Measurements from ENCODE around the gene TGFB3. TPM values are rescaled to one million over a fixed set of nuclear protein-coding genes. Genes with fewer than 3 reads are reported as not detected.

The TGFB3 gene
- total and polyA plus RNA-seq, 2 experiments from 2014 or later, result 11.6 to 13.9 TPM

GRCh38 chr14:75977582-75977943, 4.2 kb downstream of the TGFB3 start:
- Histone ChIP-seq H3K27me3 (no peaks in the 10 kb centered on the region), H3K27ac (no peak overlapping the region), H3K4me3 (no peak overlapping the region), H3K36me3 (no peaks in the 10 kb centered on the region), H3K9me3 (ENCODE audit: low read depth) (no peaks in the 10 kb centered on the region), H3K4me1 (ENCODE audit: low read depth) (peaks cover 30% of the 10 kb centered on the region)
- DNase-seq (ENCODE audit: low read depth in 1 of 2, low spot score in 1 of 2), result no peak
- no peak for TF ChIP-seq CTCF (IDR thresholded peaks at IDR 0.05; ENCODE audit: low read depth, low read length)

DNA sequence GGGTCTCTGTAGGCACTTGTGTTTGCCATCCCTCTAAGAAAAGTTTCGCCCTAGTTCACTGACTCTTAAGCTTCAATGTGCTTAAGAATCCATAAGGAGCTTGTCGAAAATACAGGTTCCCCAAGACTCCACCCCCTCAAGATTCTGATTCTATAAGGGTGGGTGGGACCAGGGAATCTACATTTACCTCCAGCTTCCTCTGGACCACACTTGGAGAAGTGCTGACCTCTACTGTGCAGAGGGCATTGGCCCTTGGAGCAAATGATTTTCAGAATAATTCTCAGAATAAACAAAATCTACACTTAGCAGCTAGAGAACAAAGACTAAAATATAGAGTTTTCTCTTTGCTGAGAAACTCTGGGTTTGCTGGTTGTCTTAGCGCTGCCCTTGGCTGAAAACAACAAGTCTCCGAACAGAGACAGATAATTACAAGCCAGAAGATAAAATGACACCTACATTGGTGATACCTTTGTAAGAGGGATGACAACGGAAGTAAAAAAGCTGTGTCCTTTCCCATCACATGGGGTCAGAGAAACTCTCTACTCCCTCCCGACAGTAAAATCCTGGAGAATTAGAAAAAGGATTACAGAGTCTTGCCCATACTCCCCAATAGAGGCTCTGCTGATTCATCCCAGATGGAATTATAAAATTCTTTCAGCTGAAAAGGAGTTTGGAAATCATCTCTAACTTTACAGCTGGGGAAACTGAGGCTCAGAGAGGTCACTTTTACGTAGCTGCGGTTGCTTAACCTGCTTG, 4.8 kb downstream of the TGFB3 start:
- Histone ChIP-seq H3K4me3 (no peak overlapping the region), H3K27ac (no peak overlapping the region), H3K4me1 (ENCODE audit: low read depth) (peaks cover 36% of the 10 kb centered on the region), H3K36me3 (no peaks in the 10 kb centered on the region), H3K27me3 (no peaks in the 10 kb centered on the region), H3K9me3 (ENCODE audit: low read depth) (no peaks in the 10 kb centered on the region)
- TF ChIP-seq CTCF (IDR thresholded peaks at IDR 0.05; ENCODE audit: low read depth, low read length), result no peak
- no peak for DNase-seq (ENCODE audit: low read depth in 1 of 2, low spot score in 1 of 2)

DNA sequence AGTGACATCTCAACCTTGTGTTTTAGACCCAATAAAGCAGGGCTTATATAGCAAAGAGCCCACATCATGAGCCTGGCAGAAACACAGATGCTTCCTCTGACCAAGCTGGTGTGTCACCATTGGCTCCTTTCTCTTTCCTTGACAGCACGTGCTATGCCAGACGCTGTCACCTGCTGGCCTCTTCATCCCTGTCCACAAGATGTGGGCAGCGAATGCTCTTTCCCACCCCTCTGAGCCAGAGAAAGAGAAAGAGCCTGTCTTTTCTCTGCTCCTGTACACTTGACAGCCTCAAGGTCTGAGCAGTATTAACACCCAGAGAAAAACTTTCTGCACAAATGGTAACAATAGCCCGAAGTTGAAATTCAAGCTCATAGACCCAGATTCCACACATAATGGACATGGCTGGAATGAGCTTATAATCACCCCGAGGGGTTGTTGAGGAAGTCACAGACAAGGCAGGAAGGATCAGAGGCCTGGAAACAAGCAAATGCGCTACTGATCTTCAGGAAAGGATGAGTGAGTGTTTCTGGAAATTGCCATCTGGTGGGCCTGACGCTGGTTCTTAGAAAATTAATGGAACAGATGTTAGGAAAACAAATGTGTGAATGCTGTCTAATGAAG, 8.9 kb downstream of the TGFB3 start:
- DNase-seq (ENCODE audit: low read depth in 1 of 2, low spot score in 1 of 2), result peak in 1 of 2 donors; percentile 44
- peaks cover 16% of the 10 kb centered on the region for H3K4me1 ChIP-seq (ENCODE audit: low read depth)
- no peaks in the 10 kb centered on the region for H3K27me3 ChIP-seq
- peak overlapping the region; percentile 57 for H3K27ac ChIP-seq
- H3K4me3 ChIP-seq, result no peak overlapping the region
- no peaks in the 10 kb centered on the region for H3K9me3 ChIP-seq (ENCODE audit: low read depth)
- TF ChIP-seq CTCF (IDR thresholded peaks at IDR 0.05; ENCODE audit: low read depth, low read length), result no peak
- no peaks in the 10 kb centered on the region for H3K36me3 ChIP-seq

DNA sequence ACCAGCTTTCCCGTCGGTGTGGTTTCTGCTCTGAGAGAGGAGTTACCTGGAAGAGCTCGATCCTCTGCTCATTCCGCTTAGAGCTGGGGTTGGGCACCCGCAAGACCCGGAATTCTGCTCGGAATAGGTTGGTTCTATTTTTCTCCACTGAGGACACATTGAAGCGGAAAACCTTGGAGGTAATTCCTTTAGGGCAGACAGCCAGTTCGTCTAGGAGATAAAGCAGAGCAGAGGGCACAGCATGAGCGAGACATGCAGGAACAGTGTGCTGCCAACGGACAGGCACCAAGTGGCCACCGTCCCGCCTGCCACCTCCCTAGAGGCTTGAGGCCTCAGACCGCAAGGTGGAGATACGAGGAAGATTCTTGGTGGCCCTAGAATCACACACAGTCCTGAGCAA, 10.3 kb downstream of the TGFB3 start:
- Histone ChIP-seq H3K4me1 (ENCODE audit: low read depth) (peaks cover 16% of the 10 kb centered on the region), H3K9me3 (ENCODE audit: low read depth) (no peaks in the 10 kb centered on the region), H3K4me3 (no peak overlapping the region), H3K36me3 (no peaks in the 10 kb centered on the region), H3K27me3 (no peaks in the 10 kb centered on the region), H3K27ac (no peak overlapping the region)
- no peak for DNase-seq (ENCODE audit: low read depth in 1 of 2, low spot score in 1 of 2)
- TF ChIP-seq CTCF (IDR thresholded peaks at IDR 0.05; ENCODE audit: low read depth, low read length), result no peak

GRCh38 chr14:75970989-75971388, 10.8 kb downstream of the TGFB3 start:
- Histone ChIP-seq H3K27me3 (no peaks in the 10 kb centered on the region), H3K9me3 (ENCODE audit: low read depth) (no peaks in the 10 kb centered on the region), H3K36me3 (no peaks in the 10 kb centered on the region), H3K27ac (no peak overlapping the region), H3K4me1 (ENCODE audit: low read depth) (peaks cover 16% of the 10 kb centered on the region), H3K4me3 (no peak overlapping the region)
- TF ChIP-seq CTCF (IDR thresholded peaks at IDR 0.05; ENCODE audit: low read depth, low read length), result no peak
- no peak for DNase-seq (ENCODE audit: low read depth in 1 of 2, low spot score in 1 of 2)

Measured in cardiac muscle cell (in vitro differentiated cells and primary cell).